ENCODE data around the gene ADGRV1.

Gene ADGRV1

GRCh38 chr5:91121347-91121993 is 562.9 kb downstream of the ADGRV1 start:
- no peak for DNase-seq

DNA sequence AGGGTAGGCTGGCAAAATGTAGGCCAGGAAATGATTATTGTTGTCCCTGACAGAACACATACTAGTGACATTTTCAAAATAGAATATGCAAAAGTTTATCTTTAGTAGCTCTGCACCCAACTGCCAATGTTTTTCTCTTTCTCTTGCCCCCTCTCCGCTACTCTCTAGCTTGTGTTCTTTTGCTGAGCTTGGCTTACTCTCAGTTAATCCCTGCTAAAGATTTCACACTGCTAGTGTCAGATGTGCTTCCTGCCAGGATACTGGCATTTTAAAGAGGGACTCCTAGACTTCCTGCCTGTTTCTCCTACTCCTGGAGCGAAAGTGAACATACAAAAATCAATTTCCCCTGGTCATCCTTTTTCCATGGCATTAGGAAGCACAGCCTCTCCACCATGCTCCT is 564.1 kb downstream of the ADGRV1 start:
- no peak for DNase-seq

- DNase-seq, result no peak
These were observed 564.7 kb downstream of the ADGRV1 start for GRCh38 chr5:91123291-91123690.

DNA sequence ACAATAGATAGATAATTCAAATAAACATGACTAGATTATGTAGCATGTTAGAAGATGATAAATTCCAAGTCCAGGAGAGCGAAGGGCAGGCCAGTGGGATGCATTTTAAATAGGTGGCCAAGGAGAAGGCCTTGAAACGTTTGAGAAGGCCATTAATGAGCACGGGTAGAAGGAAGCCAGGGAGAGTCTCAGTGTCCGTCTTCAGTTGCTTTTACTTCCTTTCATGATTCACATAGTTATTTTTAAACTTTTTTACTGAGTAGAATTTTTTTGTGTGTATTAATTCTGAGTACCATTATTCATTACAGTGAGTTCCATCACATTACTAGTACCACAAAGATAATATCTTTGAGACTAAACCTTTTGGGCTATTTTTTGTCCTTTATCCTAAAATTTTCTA is 565.3 kb downstream of the ADGRV1 start:
- DNase-seq, result no peak

GRCh38 chr5:91125916-91126315 is 567.3 kb downstream of the ADGRV1 start:
- DNase-seq, result no peak

- no peak for DNase-seq
These were observed 567.9 kb downstream of the ADGRV1 start for GRCh38 chr5:91126448-91126847.

GRCh38 chr5:91126888-91127287 is 568.3 kb downstream of the ADGRV1 start:
- no peak for DNase-seq

GRCh38 chr5:91127456-91128081 is 569.0 kb downstream of the ADGRV1 start:
- DNase-seq, result no peak

GRCh38 chr5:91128604-91129003 is 570.0 kb downstream of the ADGRV1 start:
- no peak for DNase-seq

DNA sequence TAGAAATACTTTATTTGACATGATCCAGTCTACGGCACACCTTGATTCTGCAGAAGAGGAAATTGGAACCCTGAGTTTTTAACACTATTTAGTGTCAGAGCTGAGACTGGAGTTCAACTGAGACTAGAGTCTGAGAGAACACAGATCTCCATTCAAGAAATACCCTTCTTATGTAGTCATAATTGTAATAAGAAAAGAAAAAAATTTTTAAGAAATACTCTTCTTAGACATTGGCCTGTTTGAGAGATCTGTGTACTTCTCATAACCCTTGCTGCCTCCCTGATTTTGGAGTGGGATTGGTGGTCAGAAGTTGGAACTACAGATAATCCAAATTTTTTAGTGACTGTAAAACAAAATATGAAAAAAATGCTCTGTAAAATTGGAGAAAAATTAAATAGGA is 571.2 kb downstream of the ADGRV1 start:
- no peak for DNase-seq

- DNase-seq, result no peak
These were observed 572.2 kb downstream of the ADGRV1 start for GRCh38 chr5:91130759-91131158.

GRCh38 chr5:91132550-91132949 is 574.0 kb downstream of the ADGRV1 start:
- DNase-seq, result no peak

GRCh38 chr5:91133183-91133582 is 574.6 kb downstream of the ADGRV1 start:
- no peak for DNase-seq

DNA sequence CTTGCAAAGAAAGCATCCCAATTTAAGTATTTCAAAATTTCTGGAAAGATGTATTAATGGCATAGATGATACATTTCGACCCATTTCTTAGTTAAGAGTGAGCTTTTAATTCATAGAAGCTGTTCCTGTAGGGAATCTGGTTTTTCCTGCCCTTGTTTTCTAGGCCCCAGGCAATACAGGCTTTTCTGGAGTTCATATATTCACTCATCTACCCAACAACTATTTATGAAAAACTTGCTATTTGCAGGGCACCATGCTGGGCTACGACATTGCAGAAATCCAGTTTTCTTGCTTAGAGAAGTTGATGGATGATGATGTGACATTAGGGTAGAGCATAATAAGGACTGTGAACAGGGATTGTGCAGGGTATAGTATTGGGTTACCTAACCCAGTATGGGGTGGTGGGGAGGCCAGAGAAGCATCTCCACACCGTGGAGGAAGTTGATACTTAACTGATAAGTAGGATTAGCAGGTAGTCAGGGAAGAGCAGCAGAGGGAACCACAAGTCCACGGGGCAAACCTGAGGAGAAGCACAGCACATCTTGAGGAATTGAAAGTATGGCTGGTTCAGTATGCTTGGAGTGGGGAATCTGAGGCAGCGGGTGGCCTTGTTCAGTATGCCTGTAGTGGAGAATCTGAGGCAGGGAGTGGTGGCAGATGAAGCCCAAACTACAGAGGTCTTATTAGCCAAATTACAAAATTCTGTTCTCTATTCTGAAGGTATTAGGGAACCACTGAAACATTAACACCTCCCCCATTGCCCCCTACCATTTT is 577.1 kb downstream of the ADGRV1 start:
- no peak for DNase-seq

GRCh38 chr5:91136271-91136670 is 577.7 kb downstream of the ADGRV1 start:
- DNase-seq, result no peak

GRCh38 chr5:91137647-91138046 is 579.0 kb downstream of the ADGRV1 start:
- DNase-seq, result no peak

DNA sequence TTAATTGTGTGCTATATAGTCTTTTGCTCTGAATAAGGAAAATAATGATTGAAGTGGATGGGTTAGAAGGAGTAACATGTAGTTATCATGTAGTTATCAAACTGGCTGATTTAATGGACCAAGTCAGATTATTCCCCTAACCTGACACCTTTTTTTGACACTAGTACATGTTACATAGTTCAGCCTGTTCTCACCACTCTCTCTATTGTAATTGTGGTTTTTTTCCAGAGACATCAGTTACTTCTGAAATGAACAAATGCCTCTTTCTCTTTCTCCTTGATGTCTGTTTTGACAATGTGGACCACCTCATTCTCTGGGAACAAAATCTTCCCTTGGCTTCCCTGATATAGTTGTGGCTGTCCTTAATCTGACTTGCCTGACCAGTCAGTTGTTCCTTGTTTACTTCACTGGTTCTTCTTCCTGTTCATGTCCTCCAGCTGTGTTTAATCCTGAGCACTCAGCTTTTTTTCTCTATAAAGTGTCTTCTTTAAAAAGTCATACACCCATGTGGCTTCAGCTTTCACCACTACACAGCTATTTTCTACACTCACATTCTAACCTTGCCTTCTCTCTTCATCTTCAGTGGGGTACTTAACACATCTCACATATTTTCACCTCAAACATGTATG is 581.1 kb downstream of the ADGRV1 start:
- DNase-seq, result no peak

- no peak for DNase-seq
These were observed 582.1 kb downstream of the ADGRV1 start for GRCh38 chr5:91140657-91141056.

- DNase-seq, result no peak
These were observed 583.0 kb downstream of the ADGRV1 start for GRCh38 chr5:91141642-91142041.

DNA sequence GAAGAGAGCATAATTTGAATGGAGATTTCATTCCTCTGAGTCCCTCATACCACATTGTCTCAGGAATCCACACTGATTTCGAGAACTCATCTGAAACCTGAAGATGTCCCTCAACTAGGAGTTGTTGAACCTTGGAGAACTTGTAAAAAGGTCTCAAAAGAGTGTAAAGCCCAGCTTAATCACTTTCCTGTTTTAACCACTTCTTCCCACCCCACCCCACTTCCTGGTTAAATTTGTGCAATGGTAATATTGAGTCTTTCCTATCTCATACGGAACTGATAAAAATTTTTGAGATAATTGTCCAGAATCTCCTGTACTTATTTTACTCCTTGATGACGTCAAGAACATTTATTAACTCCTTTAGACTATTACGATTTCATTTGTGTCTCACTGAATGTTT is 583.8 kb downstream of the ADGRV1 start:
- DNase-seq, result no peak

DNA sequence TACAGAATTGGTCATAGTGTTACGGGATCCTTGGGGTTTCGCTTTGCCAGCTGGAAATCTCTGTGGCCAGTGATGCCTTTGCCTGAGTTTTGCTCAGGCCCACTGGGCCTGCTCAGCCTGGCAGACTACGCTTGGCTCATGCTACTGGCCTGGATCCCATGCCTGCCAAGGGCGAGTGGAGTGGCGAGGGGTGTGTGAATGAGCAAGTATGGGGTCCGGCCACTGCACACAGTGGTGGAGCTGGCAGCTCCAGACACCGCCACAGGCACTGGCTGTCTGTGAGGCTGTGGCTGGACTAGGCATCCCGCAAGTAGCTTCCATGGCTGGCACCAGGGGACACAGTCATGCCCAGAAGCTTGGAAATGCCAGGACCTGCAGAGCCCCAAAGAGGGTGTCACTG is 584.2 kb downstream of the ADGRV1 start:
- no peak for DNase-seq

DNA sequence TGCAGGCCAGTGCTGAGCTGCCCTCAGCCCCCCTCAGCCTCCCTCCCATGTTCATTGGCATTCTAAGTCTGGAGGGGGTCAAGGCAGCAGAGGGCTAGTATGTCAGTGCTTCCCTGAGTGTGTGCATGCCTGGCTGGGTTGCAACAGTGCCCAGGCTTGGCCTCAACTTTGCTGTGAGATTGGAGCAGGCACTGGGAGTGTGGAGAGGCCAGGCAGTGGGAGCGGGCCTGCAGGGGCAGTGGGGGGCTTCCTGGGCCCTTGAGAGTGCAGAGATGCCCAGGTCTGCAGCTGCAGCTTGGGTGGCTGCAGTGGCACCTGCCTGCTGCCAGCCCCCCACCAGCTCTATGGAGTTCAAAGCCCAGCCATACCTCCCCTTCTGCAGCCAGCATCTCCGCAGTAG is 585.2 kb downstream of the ADGRV1 start:
- no peak for DNase-seq

DNA sequence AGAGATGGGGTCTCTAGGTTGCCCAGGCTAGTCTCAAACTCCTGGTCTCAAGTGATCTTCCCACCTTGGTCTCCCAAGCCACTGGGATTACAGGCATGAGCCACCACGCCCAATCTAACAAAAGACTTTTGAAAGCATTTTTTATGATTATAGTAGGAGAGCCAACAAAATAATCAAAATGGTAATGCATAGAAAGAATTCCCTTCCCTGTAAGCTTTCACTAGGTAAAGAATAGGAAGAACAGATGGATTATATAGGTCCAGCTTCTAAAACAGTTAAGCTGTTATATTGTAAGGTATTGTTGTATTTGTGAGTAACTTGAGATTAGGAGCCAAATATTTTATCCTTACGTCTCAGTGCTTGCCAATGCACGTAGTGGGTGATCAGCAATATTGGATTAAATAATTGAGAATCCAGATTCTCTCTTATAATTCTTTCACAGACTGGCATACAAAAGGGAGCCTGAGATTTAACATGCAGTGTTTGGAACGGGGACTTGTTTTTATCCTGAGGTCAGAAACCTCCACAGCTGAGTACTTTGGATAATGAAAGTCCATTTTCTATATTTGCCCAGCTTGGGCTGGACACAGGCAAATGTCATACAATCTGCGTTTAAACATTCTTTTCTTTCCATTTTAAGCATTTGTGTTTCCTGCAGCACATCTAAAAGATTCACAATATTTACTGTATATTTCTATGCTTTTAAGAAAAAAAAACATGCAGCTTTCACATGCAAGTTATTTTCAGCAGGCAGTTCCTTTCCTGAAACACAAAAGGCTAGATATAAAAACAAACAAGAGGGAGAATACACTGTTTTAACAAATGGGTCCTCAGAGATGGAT is 586.1 kb downstream of the ADGRV1 start:
- no peak for DNase-seq

All from stimulated activated CD4-positive, alpha-beta T cell treated with anti-CD3 and anti-CD28 coated beads, Interleukin-2, amount 100 ng/mL, for 48 hours (primary cell).